ENCODE measurements around the gene VEGFA. TPM values are rescaled to one million over a fixed set of nuclear protein-coding genes. Genes with fewer than 3 reads are reported as not detected.

Gene VEGFA
- total and polyA plus RNA-seq, 2 of the 8 experiments (the other 6 are each of a cell fraction or from before 2014, with no cell fraction given): 42.2 to 58.5 TPM

GRCh38 chr6:43724914-43725642 is 44.9 kb upstream of the VEGFA start:
- FAIRE-seq: no peak
- peak overlapping the region; percentile 46 for H2AFZ ChIP-seq (ENCODE audit: low read length)
- no peak for TF ChIP-seq KDM1A (IDR thresholded peaks at IDR 0.05; ENCODE audit: borderline replicate concordance, low read length)
- no peak for TF ChIP-seq EGR1 (IDR thresholded peaks at IDR 0.05; ENCODE audit: borderline replicate concordance, low read depth, low read length)
- TF ChIP-seq RBBP5 (IDR thresholded peaks at IDR 0.05; ENCODE audit: borderline replicate concordance, low read depth, low read length): no peak
- no peak for TF ChIP-seq CBX8 (IDR thresholded peaks at IDR 0.05; ENCODE audit: borderline replicate concordance, low read depth, low read length)
- TF ChIP-seq RNF2 (IDR thresholded peaks at IDR 0.05; ENCODE audit: borderline replicate concordance, low read depth, low read length, missing control alignments, poor library complexity, severe bottlenecking): no peak
- no peak for TF ChIP-seq SP1 (IDR thresholded peaks at IDR 0.05; ENCODE audit: low read depth, low read length)
- TF ChIP-seq PHF8 (conservative IDR thresholded peaks at IDR 0.05; ENCODE audit: low read depth, low read length): no peak
- no peak for TF ChIP-seq JUND (IDR thresholded peaks at IDR 0.05; ENCODE audit: low read length)
- no peak for TF ChIP-seq BACH1 (IDR thresholded peaks at IDR 0.05; ENCODE audit: low read length)

More at GRCh38 chr6:43724914-43725642, 44.9 kb upstream of the VEGFA start:
- H3K4ac ChIP-seq (replicated peaks; ENCODE audit: insufficient read length, low read depth, low read length): no peak overlapping the region
- no peak overlapping the region for H3K23ac ChIP-seq (ENCODE audit: insufficient read length)
- H4K5ac ChIP-seq (ENCODE audit: insufficient read length, low read depth, low read length): no peak overlapping the region
- no peak overlapping the region for H2BK20ac ChIP-seq (ENCODE audit: low read length)
- no peak for DNase-seq (ENCODE audit: low read depth in 1 of 2, low spot score in 2 of 2)
- peaks cover 0 to 8% (median 0%) of the 10 kb centered on the region in 4 experiments; a peak in 4 of 7 replicates for H3K4me1 ChIP-seq (replicated peaks in 1 of 4; ENCODE audit: control insufficient read depth in 3 of 4, insufficient read depth in 4 of 4, low read length in 3 of 4)
- H3K27ac ChIP-seq (ENCODE audit: low read depth, low read length): no peak overlapping the region
- H3K9me3 ChIP-seq (ENCODE audit: insufficient read depth in 2 of 2, low read depth in 1 of 2, low read length in 1 of 2): no peaks in the 10 kb centered on the region
- ChIA-PET POLR2A (ENCODE audit: partially characterized antibody) (interaction anchor here (0.7 to 2.7 kb wide), 6 partner anchors 10 to 58 kb away, joined by 3 to 18 read pairs (median 3); partner anchors contain the start of gene VEGFA), CTCF (ENCODE audit: partially characterized antibody) (interaction anchor here (0.6 to 7.4 kb wide), 33 partner anchors 9 to 495 kb away, joined by 3 to 89 read pairs (median 5); no protein-coding TSS in a partner anchor)
- H2BK5ac ChIP-seq (ENCODE audit: low read depth, low read length): peak overlapping the region; percentile 55; the same call in 1 of the 2 replicates
- 86% methylated on average over 14 of the region's 17 CpGs; no CpG with 5 or more reads in 1 of the 2 experiments for WGBS, 2 experiments (ENCODE audit: extremely low coverage in 1 of 2, insufficient coverage in 1 of 2, insufficient read length in 1 of 2, insufficient replicate concordance in 2 of 2, low coverage in 1 of 2, low lambda C conversion rate in 2 of 2, missing lambda C conversion rate in 1 of 2)
- H2BK12ac ChIP-seq (ENCODE audit: low read depth, low read length): no peak overlapping the region; the same call in 1 of the 2 replicates
- no peak overlapping the region for H4K91ac ChIP-seq (replicated peaks; ENCODE audit: insufficient read length, low read length)
- peak overlapping the region; percentile 68 for H3K18ac ChIP-seq (ENCODE audit: extremely low read depth, low read length)
- H2BK15ac ChIP-seq (ENCODE audit: low read length): 0 out of 2 replicates have a peak overlapping the region, but pooled peaks have one; percentile 32
- H3K23me2 ChIP-seq (ENCODE audit: low read depth, low read length): no peaks in the 10 kb centered on the region
- H3K4me3 ChIP-seq (ENCODE audit: extremely low read depth in 1 of 4, insufficient read depth in 2 of 4, low read depth in 3 of 4, low read length in 4 of 4): no peak overlapping the region
- H3K27me3 ChIP-seq (replicated peaks in 1 of 4; ENCODE audit: control insufficient read depth in 3 of 4, extremely low read depth in 1 of 4, insufficient read depth in 3 of 4, low read length in 3 of 4): no peaks in the 10 kb centered on the region
- no peak overlapping the region for H3K14ac ChIP-seq (ENCODE audit: insufficient read length)
- H4K20me1 ChIP-seq (replicated peaks in 1 of 2; ENCODE audit: control insufficient read depth in 1 of 2, insufficient read depth in 2 of 2, low read length in 2 of 2): no peaks in the 10 kb centered on the region
- no peak overlapping the region for H3K4me2 ChIP-seq (ENCODE audit: insufficient read depth in 1 of 2, low read depth in 2 of 2, low read length in 2 of 2)
- H3K79me2 ChIP-seq (ENCODE audit: control insufficient read depth in 1 of 2, insufficient read depth in 2 of 2, low read length in 2 of 2): no peaks in the 10 kb centered on the region
- H3K79me1 ChIP-seq (ENCODE audit: low read depth, low read length): no peaks in the 10 kb centered on the region
- H3K36me3 ChIP-seq (ENCODE audit: control insufficient read depth in 2 of 4, insufficient read depth in 4 of 4, low read length in 3 of 4): no peaks in the 10 kb centered on the region
- no peak overlapping the region for H2AK5ac ChIP-seq (ENCODE audit: low read depth, low read length)
- H3K56ac ChIP-seq (replicated peaks; ENCODE audit: insufficient read length, low read depth, low read length): no peak overlapping the region
- no peak overlapping the region for H2BK120ac ChIP-seq (replicated peaks; ENCODE audit: low read depth, low read length)
- H3K9ac ChIP-seq (replicated peaks in 1 of 4; ENCODE audit: extremely low read depth in 1 of 4, low read depth in 3 of 4, low read length in 3 of 4): no peak overlapping the region
- H4K8ac ChIP-seq (ENCODE audit: extremely low read depth, insufficient read depth, low read length): no peak overlapping the region; the same call in 1 of the 2 replicates
